ENCODE results near the gene SH3BP2. TPM values are rescaled to one million over a fixed set of nuclear protein-coding genes. Genes with fewer than 3 reads are reported as not detected.

Gene SH3BP2
- total and polyA plus RNA-seq, 10 of the 15 experiments (the other 5 are each of a cell fraction or from before 2014, with no cell fraction given) = 1.1 to 61.8 (median 23.9) TPM

DNA sequence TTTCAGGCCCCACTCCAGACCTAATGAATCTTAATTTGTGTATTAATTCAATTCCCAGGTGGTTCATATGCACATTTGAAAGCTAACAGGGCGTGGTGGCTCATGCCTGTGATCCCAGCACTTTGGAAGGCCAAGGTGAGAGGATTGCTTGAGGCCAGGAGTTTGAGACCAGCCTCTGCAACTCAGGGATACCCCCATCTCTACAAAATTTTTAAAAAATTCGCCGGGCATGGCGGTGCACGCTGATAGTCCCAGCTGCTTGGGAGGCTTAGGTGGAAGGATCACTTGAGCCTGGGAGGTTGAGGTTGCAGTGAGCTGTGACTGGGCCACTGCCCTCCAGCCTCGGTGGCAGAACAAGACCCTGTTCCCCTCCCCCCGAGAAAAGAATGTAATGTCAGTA lies 82.0 kb downstream of the SH3BP2 start (continued):
- TF ChIP-seq, protein P1, sequence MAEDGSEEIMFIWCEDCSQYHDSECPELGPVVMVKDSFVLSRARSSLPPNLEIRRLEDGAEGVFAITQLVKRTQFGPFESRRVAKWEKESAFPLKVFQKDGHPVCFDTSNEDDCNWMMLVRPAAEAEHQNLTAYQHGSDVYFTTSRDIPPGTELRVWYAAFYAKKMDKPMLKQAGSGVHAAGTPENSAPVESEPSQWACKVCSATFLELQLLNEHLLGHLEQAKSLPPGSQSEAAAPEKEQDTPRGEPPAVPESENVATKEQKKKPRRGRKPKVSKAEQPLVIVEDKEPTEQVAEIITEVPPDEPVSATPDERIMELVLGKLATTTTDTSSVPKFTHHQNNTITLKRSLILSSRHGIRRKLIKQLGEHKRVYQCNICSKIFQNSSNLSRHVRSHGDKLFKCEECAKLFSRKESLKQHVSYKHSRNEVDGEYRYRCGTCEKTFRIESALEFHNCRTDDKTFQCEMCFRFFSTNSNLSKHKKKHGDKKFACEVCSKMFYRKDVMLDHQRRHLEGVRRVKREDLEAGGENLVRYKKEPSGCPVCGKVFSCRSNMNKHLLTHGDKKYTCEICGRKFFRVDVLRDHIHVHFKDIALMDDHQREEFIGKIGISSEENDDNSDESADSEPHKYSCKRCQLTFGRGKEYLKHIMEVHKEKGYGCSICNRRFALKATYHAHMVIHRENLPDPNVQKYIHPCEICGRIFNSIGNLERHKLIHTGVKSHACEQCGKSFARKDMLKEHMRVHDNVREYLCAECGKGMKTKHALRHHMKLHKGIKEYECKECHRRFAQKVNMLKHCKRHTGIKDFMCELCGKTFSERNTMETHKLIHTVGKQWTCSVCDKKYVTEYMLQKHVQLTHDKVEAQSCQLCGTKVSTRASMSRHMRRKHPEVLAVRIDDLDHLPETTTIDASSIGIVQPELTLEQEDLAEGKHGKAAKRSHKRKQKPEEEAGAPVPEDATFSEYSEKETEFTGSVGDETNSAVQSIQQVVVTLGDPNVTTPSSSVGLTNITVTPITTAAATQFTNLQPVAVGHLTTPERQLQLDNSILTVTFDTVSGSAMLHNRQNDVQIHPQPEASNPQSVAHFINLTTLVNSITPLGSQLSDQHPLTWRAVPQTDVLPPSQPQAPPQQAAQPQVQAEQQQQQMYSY (CRISPR knock-in tag; IDR thresholded peaks at IDR 0.05) = no peak
- TF ChIP-seq E4F1 (IDR thresholded peaks at IDR 0.05; ENCODE audit: borderline replicate concordance, partially characterized antibody) = no peak

DNA sequence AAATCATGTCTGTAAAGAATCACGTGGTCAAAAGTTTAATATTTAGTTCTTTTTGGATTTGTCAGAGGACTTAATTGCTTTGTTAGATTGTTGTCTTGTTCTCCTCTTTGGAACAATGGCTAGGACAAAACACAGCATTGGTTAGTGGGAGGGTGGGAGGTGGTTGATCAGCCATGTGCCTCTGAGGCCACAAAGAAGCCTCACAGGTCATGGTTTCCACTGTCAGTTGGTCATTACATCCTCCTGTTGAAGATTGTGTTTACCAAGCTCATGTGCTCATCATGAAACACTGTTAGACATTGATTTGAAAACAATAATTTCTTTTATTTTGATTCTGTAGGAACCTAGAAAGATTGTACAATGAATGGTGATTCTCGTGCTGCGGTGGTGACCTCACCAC lies 82.7 kb downstream of the SH3BP2 start:
- Histone ChIP-seq H3K9ac (ENCODE audit: control insufficient read depth, insufficient read depth, low read length) (no peak overlapping the region), H3K4me2 (ENCODE audit: control insufficient read depth, insufficient read depth) (no peak overlapping the region), H3K9me3 (replicated peaks; ENCODE audit: control insufficient read depth, insufficient read depth, low read length) (no peaks in the 10 kb centered on the region), H4K20me1 (ENCODE audit: control insufficient read depth, insufficient read depth) (no peaks in the 10 kb centered on the region), H3K27me3 (replicated peaks in 1 of 2; ENCODE audit: control insufficient read depth in 2 of 2, insufficient read depth in 2 of 2, low read length in 1 of 2) (no peaks in the 10 kb centered on the region), H2AFZ (ENCODE audit: control insufficient read depth, low read depth, low read length) (no peak overlapping the region), H3K79me2 (ENCODE audit: control insufficient read depth, insufficient read depth, low read length) (peaks cover 20% of the 10 kb centered on the region), H3K4me3 (no peak overlapping the region), H3K36me3 (ENCODE audit: control insufficient read depth in 2 of 2, insufficient read depth in 2 of 2, low read length in 1 of 2) (peaks cover 5 to 8% of the 10 kb centered on the region in 2 experiments; a peak in 3 of 4 replicates), H3K27ac (ENCODE audit: control insufficient read depth, insufficient read depth) (no peak overlapping the region), H3K4me1 (ENCODE audit: control insufficient read depth, insufficient read depth, low read length) (no peaks in the 10 kb centered on the region)
- WGBS (ENCODE audit: insufficient coverage, insufficient replicate concordance, low lambda C conversion rate, missing lambda C conversion rate) = 80% methylated on average over 3 of the region's 3 CpGs
- no peak for FAIRE-seq
- in situ Hi-C loops (cut with MboI) (no loop called here), intact Hi-C loops (cut with micrococcal nuclease; ENCODE audit: unreplicated experiment) (no loop called here)
- ChIA-PET RAD21 (ENCODE audit: unreplicated experiment) (no interaction called here), POLR2A (no interaction called here), SMC1A (ENCODE audit: uncharacterized antibody, unreplicated experiment) (no interaction called here), CTCF (interaction anchor here (0.7 kb wide), 1 partner anchor 10 kb away, joined by 3 read pairs; no protein-coding TSS in a partner anchor)
- ATAC-seq = no peak
- no TSS peak for BruUV-seq (replicated peaks)
- DNase-seq (ENCODE audit: low read depth, low spot score) = no peak
- no peak for TF ChIP-seq FOS (IDR thresholded peaks at IDR 0.05; ENCODE audit: borderline replicate concordance, extremely low read depth, insufficient read length)
- TF ChIP-seq STAT1 (conservative IDR thresholded peaks at IDR 0.05) = no peak
- TF ChIP-seq KLF5 (IDR thresholded peaks at IDR 0.05; ENCODE audit: partially characterized antibody) = no peak
- no peak for TF ChIP-seq ZBTB40 (IDR thresholded peaks at IDR 0.05; ENCODE audit: borderline replicate concordance)
- TF ChIP-seq LARP7 (IDR thresholded peaks at IDR 0.05) = no peak
- TF ChIP-seq SPI1 (IDR thresholded peaks at IDR 0.05; ENCODE audit: borderline replicate concordance, insufficient read depth, low read depth, low read length) = no peak
- TF ChIP-seq KDM1A (IDR thresholded peaks at IDR 0.05; ENCODE audit: borderline replicate concordance) = no peak
- TF ChIP-seq ZNF384 (IDR thresholded peaks at IDR 0.05; ENCODE audit: borderline replicate concordance, low read depth, low read length) = no peak
- no peak for TF ChIP-seq MAX (IDR thresholded peaks at IDR 0.05; ENCODE audit: low read depth, low read length)
- TF ChIP-seq MYB (IDR thresholded peaks at IDR 0.05; ENCODE audit: borderline replicate concordance, low read depth, low read length) = no peak
